ENCODE measurements around the gene MED27.

MED27 gene

GRCh38 chr9:132018957-132019405, 60.7 kb downstream of the MED27 start:
- Histone ChIP-seq H3K18ac (ENCODE audit: low read length) (no peak overlapping the region), H2AK5ac (ENCODE audit: low read length) (no peak overlapping the region), H2AFZ (ENCODE audit: insufficient read depth, low read length, poor library complexity) (no peak overlapping the region), H4K12ac (ENCODE audit: low read depth, low read length) (no peak overlapping the region), H4K91ac (ENCODE audit: low read depth, low read length) (no peak overlapping the region), H3K4me2 (ENCODE audit: low read length) (no peak overlapping the region), H3K79me1 (ENCODE audit: low read length) (no peaks in the 10 kb centered on the region), H3K79me2 (ENCODE audit: control insufficient read depth, insufficient read depth, low read length, poor library complexity) (no peaks in the 10 kb centered on the region), H2BK120ac (ENCODE audit: insufficient read depth, low read length, poor library complexity) (no peak overlapping the region), H2BK12ac (ENCODE audit: low read length) (no peak overlapping the region), H3K36me3 (ENCODE audit: control insufficient read depth in 1 of 2, insufficient read depth in 2 of 2, low read length in 2 of 2) (no peaks in the 10 kb centered on the region), H3K9me3 (ENCODE audit: insufficient read depth, low read depth, low read length) (no peaks in the 10 kb centered on the region), H3K4me3 (ENCODE audit: low read depth, low read length) (no peak overlapping the region), H3K27ac (ENCODE audit: low read depth, low read length) (no peak overlapping the region), H3K27me3 (ENCODE audit: insufficient read depth, low read length) (no peaks in the 10 kb centered on the region), H4K8ac (ENCODE audit: low read depth, low read length) (no peak overlapping the region), H3K23ac (ENCODE audit: low read length) (no peak overlapping the region), H2BK5ac (ENCODE audit: low read depth, low read length, poor library complexity) (no peak overlapping the region), H3K4me1 (ENCODE audit: control insufficient read depth in 1 of 2, insufficient read depth in 2 of 2, low read length in 2 of 2) (peaks cover 2% of the 10 kb centered on the region in 2 experiments), H3K9ac (ENCODE audit: low read length) (no peak overlapping the region), H3K14ac (ENCODE audit: low read length) (no peak overlapping the region), H3K4ac (ENCODE audit: low read depth, low read length) (no peak overlapping the region)
- WGBS (ENCODE audit: extremely low coverage, insufficient coverage, insufficient read length) = no CpG with 5 or more reads among the region's 3 CpGs
- DNase-seq = no peak

DNA sequence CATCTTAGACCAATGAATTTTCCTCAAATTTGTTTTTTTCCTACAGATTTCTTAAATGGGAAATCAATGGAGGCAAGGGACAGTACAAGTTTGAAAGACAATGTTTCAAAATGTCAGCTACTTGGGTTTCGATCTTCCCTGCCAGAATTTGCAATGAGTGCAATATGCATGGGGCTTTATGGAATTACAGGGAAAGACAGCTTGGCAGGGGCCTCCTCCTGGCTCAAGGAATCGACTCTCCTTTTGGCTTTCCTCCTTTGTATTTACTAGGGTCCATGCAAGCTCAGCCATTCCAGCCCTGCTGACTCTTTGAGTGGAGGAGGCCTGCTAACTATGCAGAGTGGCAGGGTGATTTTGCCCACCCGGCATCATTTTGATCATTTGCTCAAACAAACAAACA, 63.2 kb downstream of the MED27 start:
- peaks cover 2% of the 10 kb centered on the region in 2 experiments for H3K4me1 ChIP-seq (ENCODE audit: control insufficient read depth in 1 of 2, insufficient read depth in 2 of 2, low read length in 2 of 2)
- H2BK120ac ChIP-seq (ENCODE audit: insufficient read depth, low read length, poor library complexity) = no peak overlapping the region
- no peaks in the 10 kb centered on the region for H3K9me3 ChIP-seq (ENCODE audit: insufficient read depth, low read depth, low read length)
- no peak overlapping the region for H3K23ac ChIP-seq (ENCODE audit: low read length)
- H4K12ac ChIP-seq (ENCODE audit: low read depth, low read length) = no peak overlapping the region
- no peak overlapping the region for H3K4ac ChIP-seq (ENCODE audit: low read depth, low read length)
- no peaks in the 10 kb centered on the region for H3K79me1 ChIP-seq (ENCODE audit: low read length)
- no CpG with 5 or more reads among the region's 3 CpGs for WGBS (ENCODE audit: extremely low coverage, insufficient coverage, insufficient read length)
- no peak overlapping the region for H3K4me3 ChIP-seq (ENCODE audit: low read depth, low read length)
- no peak overlapping the region for H4K91ac ChIP-seq (ENCODE audit: low read depth, low read length)
- no peak overlapping the region for H3K9ac ChIP-seq (ENCODE audit: low read length)
- H2BK5ac ChIP-seq (ENCODE audit: low read depth, low read length, poor library complexity) = no peak overlapping the region
- no peak overlapping the region for H3K18ac ChIP-seq (ENCODE audit: low read length)
- no peak overlapping the region for H2AK5ac ChIP-seq (ENCODE audit: low read length)
- H2BK12ac ChIP-seq (ENCODE audit: low read length) = no peak overlapping the region
- H3K14ac ChIP-seq (ENCODE audit: low read length) = no peak overlapping the region
- no peak overlapping the region for H3K4me2 ChIP-seq (ENCODE audit: low read length)
- H3K27me3 ChIP-seq (ENCODE audit: insufficient read depth, low read length) = no peaks in the 10 kb centered on the region
- H3K79me2 ChIP-seq (ENCODE audit: control insufficient read depth, insufficient read depth, low read length, poor library complexity) = no peaks in the 10 kb centered on the region
- H3K36me3 ChIP-seq (ENCODE audit: control insufficient read depth in 1 of 2, insufficient read depth in 2 of 2, low read length in 2 of 2) = no peaks in the 10 kb centered on the region
- DNase-seq = no peak
- H4K8ac ChIP-seq (ENCODE audit: low read depth, low read length) = no peak overlapping the region
- H3K27ac ChIP-seq (ENCODE audit: low read depth, low read length) = no peak overlapping the region
- H2AFZ ChIP-seq (ENCODE audit: insufficient read depth, low read length, poor library complexity) = no peak overlapping the region

DNA sequence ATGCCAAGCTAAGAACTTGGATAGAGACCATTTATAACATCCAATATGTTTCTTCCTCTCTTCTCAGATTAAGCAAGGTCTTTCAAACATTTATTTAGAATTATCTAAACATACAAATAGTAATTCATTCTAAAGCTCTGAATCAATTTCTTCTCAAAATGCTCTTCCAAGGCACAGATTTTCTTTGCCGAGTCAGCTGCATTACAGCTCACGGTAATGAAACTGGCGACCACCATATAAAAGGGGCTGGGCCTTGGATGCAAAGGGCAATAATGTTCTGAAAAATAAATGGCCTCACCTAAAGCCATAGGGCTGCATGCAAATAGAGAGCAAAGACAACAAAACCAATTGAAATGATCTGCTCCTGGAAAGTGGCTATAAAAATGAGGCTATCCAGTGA, 63.8 kb downstream of the MED27 start:
- H2BK120ac ChIP-seq (ENCODE audit: insufficient read depth, low read length, poor library complexity) = no peak overlapping the region
- no peak overlapping the region for H3K23ac ChIP-seq (ENCODE audit: low read length)
- H2BK12ac ChIP-seq (ENCODE audit: low read length) = no peak overlapping the region

DNA sequence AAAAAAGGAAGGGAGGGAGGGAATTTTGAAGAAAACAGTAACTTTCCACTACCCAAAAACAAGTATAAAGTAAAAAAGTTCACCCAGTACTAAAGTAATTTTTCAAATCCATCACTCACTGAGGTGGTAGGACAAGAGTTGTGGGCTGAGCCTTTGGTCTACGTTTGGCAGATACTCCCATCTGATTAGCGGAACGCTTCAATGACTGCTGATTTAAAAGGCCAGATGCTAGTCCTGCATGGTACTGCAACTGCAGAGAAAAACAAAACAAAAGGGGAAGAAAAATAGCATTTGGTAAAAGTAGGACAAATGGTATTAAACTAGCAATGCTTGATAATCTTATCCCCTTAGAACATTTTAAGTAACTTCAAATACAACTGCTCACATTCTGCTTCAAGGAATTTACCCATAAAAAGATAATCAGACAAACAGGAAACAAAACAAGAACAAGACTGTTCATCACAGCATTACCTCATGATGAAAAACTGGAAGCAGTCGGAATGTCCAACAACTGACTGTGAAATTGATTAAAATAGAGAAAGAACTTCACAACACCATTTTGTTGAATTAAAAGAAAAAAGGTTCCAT, 65.4 kb downstream of the MED27 start:
- H4K91ac ChIP-seq (ENCODE audit: low read depth, low read length) = no peak overlapping the region
- no CpG with 5 or more reads among the region's 4 CpGs for WGBS (ENCODE audit: extremely low coverage, insufficient coverage, insufficient read length)
- H3K79me2 ChIP-seq (ENCODE audit: control insufficient read depth, insufficient read depth, low read length, poor library complexity) = no peaks in the 10 kb centered on the region

More for the DNA sequence above, 63.8 kb downstream of the MED27 start:
- no peak overlapping the region for H4K91ac ChIP-seq (ENCODE audit: low read depth, low read length)
- H3K4me2 ChIP-seq (ENCODE audit: low read length) = no peak overlapping the region
- no peak overlapping the region for H2AK5ac ChIP-seq (ENCODE audit: low read length)
- no peaks in the 10 kb centered on the region for H3K36me3 ChIP-seq (ENCODE audit: control insufficient read depth in 1 of 2, insufficient read depth in 2 of 2, low read length in 2 of 2)
- peaks cover 2% of the 10 kb centered on the region in 2 experiments for H3K4me1 ChIP-seq (ENCODE audit: control insufficient read depth in 1 of 2, insufficient read depth in 2 of 2, low read length in 2 of 2)
- no peaks in the 10 kb centered on the region for H3K27me3 ChIP-seq (ENCODE audit: insufficient read depth, low read length)
- WGBS (ENCODE audit: extremely low coverage, insufficient coverage, insufficient read length) = no CpG with 5 or more reads among the region's 3 CpGs
- H3K9ac ChIP-seq (ENCODE audit: low read length) = no peak overlapping the region
- no peak overlapping the region for H4K8ac ChIP-seq (ENCODE audit: low read depth, low read length)
- no peaks in the 10 kb centered on the region for H3K9me3 ChIP-seq (ENCODE audit: insufficient read depth, low read depth, low read length)
- H3K79me2 ChIP-seq (ENCODE audit: control insufficient read depth, insufficient read depth, low read length, poor library complexity) = no peaks in the 10 kb centered on the region
- H3K18ac ChIP-seq (ENCODE audit: low read length) = no peak overlapping the region
- no peak overlapping the region for H3K4ac ChIP-seq (ENCODE audit: low read depth, low read length)
- no peak overlapping the region for H3K14ac ChIP-seq (ENCODE audit: low read length)
- no peak overlapping the region for H2BK5ac ChIP-seq (ENCODE audit: low read depth, low read length, poor library complexity)
- no peak for DNase-seq
- no peak overlapping the region for H3K4me3 ChIP-seq (ENCODE audit: low read depth, low read length)
- no peak overlapping the region for H3K27ac ChIP-seq (ENCODE audit: low read depth, low read length)
- no peaks in the 10 kb centered on the region for H3K79me1 ChIP-seq (ENCODE audit: low read length)
- no peak overlapping the region for H2AFZ ChIP-seq (ENCODE audit: insufficient read depth, low read length, poor library complexity)
- no peak overlapping the region for H4K12ac ChIP-seq (ENCODE audit: low read depth, low read length)

More for the DNA sequence above, 65.4 kb downstream of the MED27 start:
- Histone ChIP-seq H3K79me1 (ENCODE audit: low read length) (no peaks in the 10 kb centered on the region), H3K18ac (ENCODE audit: low read length) (no peak overlapping the region), H2BK120ac (ENCODE audit: insufficient read depth, low read length, poor library complexity) (peak overlapping the region; percentile 11), H3K14ac (ENCODE audit: low read length) (no peak overlapping the region), H2BK5ac (ENCODE audit: low read depth, low read length, poor library complexity) (no peak overlapping the region), H3K23ac (ENCODE audit: low read length) (no peak overlapping the region), H4K12ac (ENCODE audit: low read depth, low read length) (no peak overlapping the region), H3K4ac (ENCODE audit: low read depth, low read length) (no peak overlapping the region), H3K4me1 (ENCODE audit: control insufficient read depth in 1 of 2, insufficient read depth in 2 of 2, low read length in 2 of 2) (peaks cover 0 to 2% of the 10 kb centered on the region in 2 experiments), H3K9me3 (ENCODE audit: insufficient read depth, low read depth, low read length) (no peaks in the 10 kb centered on the region), H2BK12ac (ENCODE audit: low read length) (no peak overlapping the region), H2AFZ (ENCODE audit: insufficient read depth, low read length, poor library complexity) (no peak overlapping the region), H3K27me3 (ENCODE audit: insufficient read depth, low read length) (no peaks in the 10 kb centered on the region), H4K8ac (ENCODE audit: low read depth, low read length) (no peak overlapping the region), H3K36me3 (ENCODE audit: control insufficient read depth in 1 of 2, insufficient read depth in 2 of 2, low read length in 2 of 2) (no peaks in the 10 kb centered on the region), H3K4me3 (ENCODE audit: low read depth, low read length) (no peak overlapping the region), H2AK5ac (ENCODE audit: low read length) (no peak overlapping the region), H3K4me2 (ENCODE audit: low read length) (no peak overlapping the region), H3K9ac (ENCODE audit: low read length) (no peak overlapping the region), H3K27ac (ENCODE audit: low read depth, low read length) (no peak overlapping the region)
- no peak for DNase-seq

All from trophoblast cell (in vitro differentiated cells and primary cell).